GM12878 (cell line): ENCODE results near the gene FAM114A1. TPM values are rescaled to one million over a fixed set of nuclear protein-coding genes. Genes with fewer than 3 reads are reported as not detected.

Experiments used
- ATAC-seq: fragments of 200-7000 bp; cut with Tn5 transposase; 3 replicates; pipeline ENCODE4 v1.9.1; 2020; ENCODE audit warnings: mild to moderate bottlenecking, moderate library complexity
- BruUV-seq: library from RNA; stranded (reverse); fragments of 400-500 nt; replicated peaks from 2 replicates; lab custom pipeline; 2021; lab: Mats Ljungman, UMichigan
- CTCF ChIA-PET: fragments of 300-600 bp; sonication (Branson Sonifier 250); formaldehyde crosslinking; extraction: SDS; loops from one replicate; lab custom pipeline; 2021; ENCODE audit warnings: inconsistent platforms; lab: Yijun Ruan, JAX
- POLR2A ChIA-PET: fragments of 350-600 bp; formaldehyde crosslinking; extraction: SDS; loops from one replicate; lab custom pipeline; 2021; ENCODE audit warnings: inconsistent platforms; lab: Charles Lee
- RAD21 ChIA-PET: fragments of 300-600 bp; sonication (Branson Sonifier 250); formaldehyde crosslinking; loops from one replicate; lab custom pipeline; 2023; ENCODE audit warnings: antibody characterized with exemption; ENCODE audit not compliant: unreplicated experiment; lab: Charles Lee
- SMC1A ChIA-PET: fragments of 300-600 bp; sonication (Branson Sonifier 250); formaldehyde crosslinking; loops from one replicate; lab custom pipeline; 2023; ENCODE audit not compliant: unreplicated experiment, uncharacterized antibody; lab: Charles Lee
- DNase-seq: peaks from one replicate; pipeline ENCODE4 v3.0.0-alpha.2; 2011; ENCODE audit warnings: low read depth, low spot score
- FAIRE-seq: peaks from 3 replicates; lab custom pipeline; 2011; peaks lifted over from hg19 to GRCh38; lab: Jason Lieb, UNC
- H2AFZ ChIP-seq: 2 replicates; pipeline ENCODE4 v1.6.0; 2011; ENCODE audit warnings: low read depth, low read length, control low read depth; ENCODE audit not compliant: control insufficient read depth
- H3K27ac ChIP-seq: 2 replicates; pipeline ENCODE4 v1.5.1; 2011; ENCODE audit warnings: control low read depth; ENCODE audit not compliant: control insufficient read depth, insufficient read depth
- H3K27me3 ChIP-seq, 2 experiments: replicated peaks in 1 of 2; 2 replicates each; pipeline versions ENCODE4 v1.6.0 to v1.6.1; 2011; ENCODE audit warnings: low read length in 1 of 2; ENCODE audit not compliant: control insufficient read depth in 2 of 2, insufficient read depth in 2 of 2
- H3K36me3 ChIP-seq, 2 experiments: 2 replicates each; pipeline ENCODE4 v1.5.1; 2011; ENCODE audit warnings: low read length in 1 of 2; ENCODE audit not compliant: control insufficient read depth in 2 of 2, insufficient read depth in 2 of 2
- H3K4me1 ChIP-seq: 2 replicates; pipeline ENCODE4 v1.6.1; 2011; ENCODE audit warnings: mild to moderate bottlenecking, low read length, moderate library complexity, mixed read lengths; ENCODE audit not compliant: control insufficient read depth, insufficient read depth
- H3K4me2 ChIP-seq: 2 replicates; pipeline ENCODE4 v1.6.0; 2011; ENCODE audit warnings: control low read depth; ENCODE audit not compliant: control insufficient read depth, insufficient read depth
- H3K4me3 ChIP-seq: fragments of 200-600 bp; sonication (generic); 2 replicates; pipeline ENCODE4 v1.5.1; 2016
- H3K79me2 ChIP-seq: 2 replicates; pipeline ENCODE4 v1.6.0; 2011; ENCODE audit warnings: low read length; ENCODE audit not compliant: control insufficient read depth, insufficient read depth
- H3K9ac ChIP-seq: 2 replicates; pipeline ENCODE4 v1.8.0; 2011; ENCODE audit warnings: low read length, control low read depth, mixed read lengths; ENCODE audit not compliant: control insufficient read depth, insufficient read depth
- H3K9me3 ChIP-seq: replicated peaks from 3 replicates; pipeline ENCODE4 v1.5.1; 2011; ENCODE audit warnings: mild to moderate bottlenecking, low read length; ENCODE audit not compliant: control insufficient read depth, insufficient read depth
- H4K20me1 ChIP-seq: 2 replicates; pipeline ENCODE4 v1.6.0; 2011; ENCODE audit not compliant: control insufficient read depth, insufficient read depth
- CTCF ChIP-seq, 3 experiments: IDR thresholded peaks in 2 of 3; conservative IDR thresholded peaks in 1 of 3; 2 replicates each; pipeline ENCODE4 v1.5.1; 2011; ENCODE audit warnings: low read depth in 3 of 3, low read length in 3 of 3, mild to moderate bottlenecking in 3 of 3, control low read depth in 2 of 3, moderate library complexity in 2 of 3, inconsistent platforms in 1 of 3, mixed read lengths in 1 of 3; ENCODE audit not compliant: control insufficient read depth in 2 of 3, insufficient read depth in 1 of 3; ENCODE audit errors: extremely low read depth in 1 of 3
- ETV6 ChIP-seq, 2 experiments: fragments of 450-650 bp in 1 of 2; IDR thresholded peaks in 1 of 2; conservative IDR thresholded peaks in 1 of 2; 2 replicates each; pipeline ENCODE4 v1.6.1; 2014; ENCODE audit warnings: antibody characterized with exemption in 1 of 2, borderline replicate concordance in 1 of 2, low read depth in 1 of 2, mild to moderate bottlenecking in 1 of 2, moderate library complexity in 1 of 2
- JUND ChIP-seq: IDR thresholded peaks from 2 replicates; pipeline ENCODE4 v1.6.1; 2012; ENCODE audit warnings: low read depth, mild to moderate bottlenecking, low read length, improper control_type of control experiment, moderate library complexity
- NR2F1 ChIP-seq: fragments of 450-650 bp; conservative IDR thresholded peaks from 2 replicates; pipeline ENCODE4 v1.6.1; 2017; ENCODE audit warnings: mild to moderate bottlenecking
- POLR2AphosphoS2 ChIP-seq: IDR thresholded peaks from 2 replicates; pipeline ENCODE4 v1.6.1; 2011; ENCODE audit warnings: low read depth, mild to moderate bottlenecking, low read length, improper control_type of control experiment, moderate library complexity
- PRDM15 ChIP-seq: fragments of 450-650 bp; formaldehyde crosslinking; IDR thresholded peaks from 2 replicates; pipeline ENCODE4 v1.4.0; 2020; ENCODE audit warnings: mild to moderate bottlenecking, moderate library complexity
- RELA ChIP-seq: fragments of 450-650 bp; IDR thresholded peaks from 2 replicates; pipeline ENCODE4 v1.8.0; 2014; ENCODE audit warnings: borderline replicate concordance; ENCODE audit not compliant: partially characterized antibody
- SP1 ChIP-seq: IDR thresholded peaks from one replicate; pipeline ENCODE4 v1.6.1; 2011; ENCODE audit warnings: low read depth, low read length
- SREBF2 ChIP-seq: IDR thresholded peaks from 2 replicates; pipeline ENCODE4 v1.6.1; 2012; ENCODE audit warnings: mild to moderate bottlenecking, low read length
- WGBS: methylation state at CpG from one replicate; pipeline ENCODE4 v1.1.6; 2016; ENCODE audit warnings: low lambda C conversion rate; ENCODE audit not compliant: insufficient replicate concordance, insufficient coverage; ENCODE audit errors: missing lambda C conversion rate; 5-methylcytosine and 5-hydroxymethylcytosine counted together
- in situ Hi-C: fragments of 300-500 bp; cut with MboI; formaldehyde crosslinking; loops from 9 replicates; pipeline ENCODE4 v1.14.3; 2018; ENCODE audit warnings: mixed read lengths
- intact Hi-C: fragments of 100-400 bp; cut with micrococcal nuclease; formaldehyde crosslinking; loops from one replicate; pipeline ENCODE4 v1.14.2; 2022; ENCODE audit not compliant: unreplicated experiment
- polyA plus RNA-seq, 11 experiments: library from polyadenylated mRNA; depleted of rRNA in 4 of 11; unstranded in 6 of 11; stranded (reverse) in 5 of 11; fragments of >200 nt; fragmentation: Nextera tagmentation in 4 of 11; fragmentation: Illumina TruSeq in 1 of 11; extraction: Ambion mirVana in 4 of 11; extraction: Trizol in 1 of 11; gene quantifications; 1 replicate in 1 of 11; 2 replicates in 10 of 11; pipeline versions ENCODE4 v1.2.1 to v1.2.3, GENCODE V29; 2011 to 2016; ENCODE audit warnings: inconsistent platforms in 2 of 11, missing spikeins in 2 of 11, low read depth in 1 of 11
- total RNA-seq, 4 experiments: library from RNA; depleted of rRNA in 3 of 4; stranded (reverse); fragments of >200 nt in 3 of 4; fragmentation: Illumina TruSeq in 1 of 4; extraction: Trizol in 1 of 4; gene quantifications; 2 replicates each; pipeline versions ENCODE4 v1.2.1 to v1.2.3, GENCODE V29; 2013 to 2021

FAM114A1 gene
- total and polyA plus RNA-seq, 10 of the 15 experiments (the other 5 are each of a cell fraction or from before 2014, with no cell fraction given): 1.3 to 6.2 (median 3.9) TPM

GRCh38 chr4:38990241-38990640 lies 122.6 kb downstream of the FAM114A1 start:
- H3K36me3 ChIP-seq: peaks cover 3 to 15% of the 10 kb centered on the region in 2 experiments; a peak in 3 of 4 replicates
- WGBS: 100% methylated on average over 5 of the region's 5 CpGs
- CTCF ChIA-PET: no interaction called here

GRCh38 chr4:38993683-38994082 lies 126.1 kb downstream of the FAM114A1 start:
- Histone ChIP-seq H3K27ac (no peak overlapping the region), H3K36me3 (peaks cover 3 to 23% of the 10 kb centered on the region in 2 experiments; a peak in 3 of 4 replicates), H4K20me1 (no peaks in the 10 kb centered on the region), H2AFZ (no peak overlapping the region), H3K9me3 (no peaks in the 10 kb centered on the region; the same call in 2 of the 3 replicates), H3K9ac (no peak overlapping the region), H3K79me2 (no peaks in the 10 kb centered on the region; the same call in 1 of the 2 replicates), H3K4me3 (no peak overlapping the region), H3K4me1 (peaks cover 5% of the 10 kb centered on the region; the same call in 1 of the 2 replicates), H3K4me2 (no peak overlapping the region), H3K27me3 (no peaks in the 10 kb centered on the region)
- RAD21 ChIA-PET: no interaction called here
- no TSS peak for BruUV-seq
- POLR2A ChIA-PET: interaction anchor here (0.6 kb wide), 1 partner anchor 9 kb away, joined by 4 read pairs; no protein-coding TSS in a partner anchor
- peak; percentile 49; the same call in 1 of the 3 replicates for ATAC-seq
- in situ Hi-C loops: no loop called here
- CTCF ChIA-PET: interaction anchor here (0.8 to 1.2 kb wide), 2 partner anchors 10 to 91 kb away, joined by 3 read pairs; no protein-coding TSS in a partner anchor
- intact Hi-C loops: loop anchor here (5.0 kb wide), 2 partner anchors 91 to 144 kb away; no protein-coding TSS in a partner anchor
- FAIRE-seq: no peak
- DNase-seq: no peak
- 100% methylated on average over 3 of the region's 3 CpGs for WGBS
- SMC1A ChIA-PET: interaction anchor here (0.6 kb wide), 1 partner anchor 18 kb away, joined by 4 read pairs; no protein-coding TSS in a partner anchor
- TF ChIP-seq PRDM15 (CRISPR knock-in tag) (no peak), CTCF (IDR thresholded peaks at IDR 0.05 in 2 of 3, conservative IDR thresholded peaks at IDR 0.05 in 1 of 3; ENCODE audit: control insufficient read depth in 2 of 3, extremely low read depth in 1 of 3, insufficient read depth in 1 of 3, low read depth in 3 of 3, low read length in 3 of 3) (peak in 2 of 3 experiments; percentile 16 to 19; a peak in 1 of 6 replicates)

More at GRCh38 chr4:38990241-38990640, 122.6 kb downstream of the FAM114A1 start:
- DNase-seq (no peak), ATAC-seq (no peak), FAIRE-seq (no peak)
- no TSS peak for BruUV-seq
- H3K9me3 ChIP-seq: no peaks in the 10 kb centered on the region
- H3K27ac ChIP-seq: no peak overlapping the region
- RAD21 ChIA-PET: no interaction called here
- intact Hi-C loops: loop anchor here (5.0 kb wide), 2 partner anchors 88 to 147 kb away; no protein-coding TSS in a partner anchor
- TF ChIP-seq POLR2AphosphoS2 (no peak), JUND (no peak), NR2F1 (no peak), SREBF2 (no peak), RELA (no peak), SP1 (no peak), ETV6 (conservative IDR thresholded peaks at IDR 0.05 in 1 of 2, IDR thresholded peaks at IDR 0.05 in 1 of 2; ENCODE audit: borderline replicate concordance in 1 of 2, low read depth in 1 of 2) (no peak)
- H3K4me3 ChIP-seq: no peak overlapping the region
- H3K4me2 ChIP-seq: no peak overlapping the region
- H4K20me1 ChIP-seq: no peaks in the 10 kb centered on the region
- POLR2A ChIA-PET: no interaction called here
- H3K79me2 ChIP-seq: no peaks in the 10 kb centered on the region
- SMC1A ChIA-PET: interaction anchor here (1.4 to 1.8 kb wide), 2 partner anchors 28 to 34 kb away, joined by 3 to 4 read pairs; no protein-coding TSS in a partner anchor
- H3K9ac ChIP-seq: no peak overlapping the region
- in situ Hi-C loops: no loop called here
- H3K4me1 ChIP-seq: peaks cover 27% of the 10 kb centered on the region
- no peaks in the 10 kb centered on the region for H3K27me3 ChIP-seq
- H2AFZ ChIP-seq: no peak overlapping the region
